HG03139 (cell line): ENCODE results near the gene NDC1.

Source experiments
- ATAC-seq: cut with Tn5 transposase; IDR thresholded peaks from one replicate; pipeline ENCODE4 v1.9.1; 2021; ENCODE audit not compliant: unreplicated experiment

The NDC1 gene

GRCh38 chr1:53733447-53733931 is 104.6 kb downstream of the NDC1 start:
- ATAC-seq, result no peak

- ATAC-seq, result no peak
These were observed 105.2 kb downstream of the NDC1 start for GRCh38 chr1:53732912-53733317.

DNA sequence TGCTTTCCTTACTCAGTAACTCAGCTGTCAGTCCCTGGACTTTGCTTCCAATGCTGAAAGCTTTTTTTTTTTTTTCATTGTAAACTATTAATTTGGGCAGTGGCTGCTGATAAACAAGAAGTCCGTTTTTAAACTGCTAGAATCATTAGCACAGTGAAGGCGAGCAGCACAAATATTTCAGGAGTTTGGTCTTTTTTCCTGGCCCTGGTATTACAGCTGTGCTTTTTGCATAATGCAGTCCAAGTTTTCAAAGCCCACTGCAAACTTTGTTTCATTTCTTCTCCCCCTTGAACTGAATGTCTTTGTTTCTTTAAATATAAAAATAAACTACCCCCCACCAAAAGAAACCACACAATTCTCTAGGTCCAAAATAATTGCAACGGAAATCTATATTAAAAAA is 105.7 kb downstream of the NDC1 start:
- ATAC-seq, result no peak

GRCh38 chr1:53731779-53732305 is 106.3 kb downstream of the NDC1 start:
- no peak for ATAC-seq

DNA sequence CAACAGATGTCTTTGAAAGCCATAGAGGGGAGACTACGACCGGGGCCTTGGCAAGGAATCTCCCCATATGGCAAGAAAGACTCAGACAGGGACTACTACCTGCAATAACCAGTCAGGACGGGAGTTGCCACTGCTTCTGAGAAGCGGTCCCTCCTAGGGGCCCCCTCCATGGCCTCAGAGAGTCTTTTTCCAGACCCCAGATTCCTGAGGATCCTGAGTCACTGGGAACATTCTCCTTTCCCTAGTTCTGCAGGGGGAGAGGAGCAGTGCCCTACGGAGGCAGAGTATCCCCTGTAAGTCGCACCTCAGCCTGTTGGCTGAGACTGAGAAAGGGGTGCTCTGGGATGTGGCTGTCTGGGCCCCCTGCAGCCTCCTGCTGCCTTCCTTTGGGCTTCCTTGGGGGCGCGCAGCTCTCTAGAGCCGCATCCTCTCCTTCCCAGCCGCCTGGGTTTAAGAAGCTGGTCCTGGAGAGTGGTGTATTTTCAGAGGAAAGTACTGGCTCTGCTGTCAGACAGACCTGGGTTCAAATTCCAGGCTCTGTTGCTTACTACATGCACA is 107.0 kb downstream of the NDC1 start:
- no peak for ATAC-seq

DNA sequence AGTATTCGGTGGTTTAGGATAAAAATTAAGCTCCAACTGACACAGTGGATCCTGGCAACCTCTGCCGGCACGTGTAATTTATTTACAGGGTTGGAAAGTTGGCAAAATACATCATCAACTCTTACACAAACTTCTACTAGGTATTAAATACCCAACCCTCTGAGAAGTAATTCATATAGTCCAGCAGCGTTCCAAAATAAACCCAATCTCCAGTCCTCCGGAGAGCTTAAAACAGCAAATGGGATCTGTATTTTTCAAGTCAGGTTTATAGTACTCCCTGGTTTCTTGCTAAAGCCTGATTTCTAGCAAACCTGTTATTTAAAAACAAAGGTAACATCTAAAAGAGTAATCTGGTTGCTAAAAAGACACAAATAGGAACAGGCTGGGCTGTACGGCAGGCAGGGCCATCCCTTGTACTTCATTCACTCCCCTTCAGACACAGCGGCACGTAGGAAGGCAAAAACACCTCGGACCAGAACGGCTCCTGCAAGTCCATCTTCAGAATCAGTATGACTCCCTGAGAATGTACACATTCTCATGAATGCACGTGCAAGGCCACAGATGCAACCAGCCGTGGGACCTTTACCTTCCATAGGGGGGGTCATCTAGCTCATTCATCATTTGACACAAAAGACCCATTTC is 107.8 kb downstream of the NDC1 start:
- no peak for ATAC-seq

GRCh38 chr1:53729456-53730223 is 108.5 kb downstream of the NDC1 start:
- ATAC-seq, result no peak

DNA sequence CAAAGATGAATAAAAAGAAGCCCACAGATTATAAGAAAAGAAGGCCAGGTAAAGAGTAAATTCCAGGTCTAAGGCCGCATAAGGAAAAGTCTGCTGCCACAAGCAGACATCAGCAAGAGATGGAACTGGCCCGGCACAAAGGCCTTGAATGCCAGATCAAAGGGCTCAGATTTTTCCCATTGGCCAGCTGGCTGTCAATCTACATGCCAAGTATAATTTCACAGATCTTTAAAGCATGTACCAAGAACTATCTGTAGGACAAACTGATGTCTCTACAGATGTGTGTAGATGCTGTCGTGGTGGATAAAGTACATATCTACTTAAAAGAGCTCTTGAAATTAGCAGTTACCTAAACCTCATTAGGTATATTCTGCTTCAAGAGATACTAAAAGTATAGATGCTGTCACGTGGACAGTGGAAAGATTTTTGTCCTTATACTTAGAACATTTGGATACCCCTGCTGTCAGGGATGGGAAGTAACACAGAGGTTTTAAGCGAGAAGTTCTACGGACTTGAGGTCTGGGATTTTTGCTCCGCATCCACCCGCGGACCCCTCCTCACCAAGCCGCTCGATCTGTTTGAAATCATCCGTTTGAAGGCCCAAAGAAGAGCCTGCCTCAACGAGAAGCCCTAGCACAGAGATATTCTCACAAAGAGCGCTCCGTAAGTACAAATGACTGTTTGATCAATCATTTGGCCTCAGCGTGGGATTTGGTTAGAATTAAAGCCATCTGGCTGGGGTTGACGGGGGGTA is 109.2 kb downstream of the NDC1 start:
- ATAC-seq, result no peak

DNA sequence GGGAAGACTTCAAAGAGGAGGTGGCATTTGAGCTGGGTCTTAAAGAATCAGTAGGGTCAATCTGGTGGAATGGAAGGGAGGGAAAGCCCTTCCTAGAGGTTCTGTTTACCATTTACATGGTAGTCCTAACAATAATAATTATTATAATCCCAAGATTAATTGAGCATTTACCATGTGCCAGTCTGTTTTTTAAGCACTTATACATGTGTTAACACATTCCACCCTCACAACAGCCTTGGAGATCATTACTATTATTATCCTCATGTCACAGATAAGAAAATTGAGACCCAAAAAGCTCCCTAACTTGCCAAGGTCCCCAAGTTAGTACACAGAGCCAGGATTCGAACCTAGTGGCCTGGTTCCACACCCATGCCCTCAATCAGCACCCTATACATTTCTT is 109.9 kb downstream of the NDC1 start:
- no peak for ATAC-seq

DNA sequence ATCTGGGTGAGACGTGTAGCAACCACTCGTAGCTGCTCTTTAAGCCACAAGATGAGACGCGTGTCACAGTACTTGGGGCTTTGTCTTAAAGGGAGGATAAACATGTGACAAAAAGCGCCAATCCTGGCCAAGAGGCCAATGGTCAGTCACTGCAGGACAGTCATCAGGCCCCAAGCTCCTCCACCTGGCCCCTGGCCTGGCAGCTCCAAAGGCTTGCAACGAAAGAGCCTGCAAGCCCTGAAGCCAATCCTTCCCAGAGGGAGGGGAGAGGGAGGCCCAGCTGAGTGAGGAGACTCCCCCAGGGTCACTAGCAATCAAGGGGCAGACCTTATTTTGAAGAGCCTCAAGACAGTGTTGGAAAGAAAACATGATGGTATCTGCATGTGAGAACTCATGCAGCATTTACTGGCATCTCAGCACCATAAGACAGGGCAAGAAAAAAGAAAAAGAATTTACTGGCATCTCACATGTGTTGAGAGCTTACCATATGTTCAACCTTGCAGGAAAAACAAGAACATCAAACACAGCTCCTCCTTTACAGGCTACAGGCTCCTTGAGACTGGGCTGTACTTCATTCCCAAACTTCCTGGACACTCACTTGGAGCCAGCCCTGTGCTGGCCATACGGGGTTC is 110.5 kb downstream of the NDC1 start:
- no peak for ATAC-seq

DNA sequence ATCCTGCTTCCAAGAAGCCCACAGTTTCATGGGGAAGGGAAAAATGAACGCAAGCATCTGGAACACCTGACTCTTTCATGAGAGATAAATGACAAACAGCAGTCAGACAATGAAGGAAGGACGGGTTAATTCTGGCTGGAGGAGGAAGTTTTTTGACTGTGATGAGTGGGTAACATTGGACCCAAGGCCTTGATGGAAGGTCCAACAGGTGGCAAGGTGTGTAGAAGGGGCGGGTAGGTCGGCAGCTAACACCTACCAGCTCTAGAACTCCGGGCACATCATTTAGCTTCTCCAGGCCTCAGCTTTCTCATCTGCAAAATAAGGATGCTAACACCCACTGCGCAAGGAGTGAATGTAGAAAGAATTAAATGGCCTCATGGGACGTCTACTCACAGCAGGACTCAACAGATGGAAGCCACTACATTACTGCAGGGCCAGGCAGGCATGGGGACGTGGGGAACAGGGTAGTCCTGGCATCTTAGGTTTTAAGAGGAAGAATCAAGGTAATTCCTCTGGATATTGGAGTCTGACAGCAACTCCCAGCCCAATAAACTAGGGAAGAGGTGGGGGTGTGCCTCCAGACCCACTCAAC is 112.0 kb downstream of the NDC1 start:
- ATAC-seq, result no peak

DNA sequence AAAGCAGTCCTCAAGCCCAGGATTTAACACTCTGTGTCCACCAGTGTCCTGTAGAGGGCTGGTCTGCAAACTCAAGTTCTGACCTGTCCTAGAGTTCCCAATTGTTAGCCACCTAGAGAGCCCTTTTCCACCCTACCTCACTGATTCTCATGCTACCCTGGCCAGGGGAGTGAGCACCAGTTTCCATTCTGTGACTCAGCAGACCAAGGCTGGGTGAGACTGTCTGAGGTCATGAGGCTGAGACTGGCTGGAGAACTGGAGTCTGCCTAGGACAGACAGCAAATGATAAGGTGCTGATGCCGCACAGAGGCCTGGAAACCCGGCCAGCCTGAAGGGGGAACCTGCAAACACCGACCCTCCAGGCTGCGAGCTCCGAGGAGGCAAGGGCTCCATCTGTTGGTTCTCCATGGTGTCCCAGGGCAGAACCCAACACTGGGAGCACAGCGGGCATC is 112.8 kb downstream of the NDC1 start:
- ATAC-seq, result no peak

GRCh38 chr1:53722025-53722424 is 116.1 kb downstream of the NDC1 start:
- no peak for ATAC-seq

DNA sequence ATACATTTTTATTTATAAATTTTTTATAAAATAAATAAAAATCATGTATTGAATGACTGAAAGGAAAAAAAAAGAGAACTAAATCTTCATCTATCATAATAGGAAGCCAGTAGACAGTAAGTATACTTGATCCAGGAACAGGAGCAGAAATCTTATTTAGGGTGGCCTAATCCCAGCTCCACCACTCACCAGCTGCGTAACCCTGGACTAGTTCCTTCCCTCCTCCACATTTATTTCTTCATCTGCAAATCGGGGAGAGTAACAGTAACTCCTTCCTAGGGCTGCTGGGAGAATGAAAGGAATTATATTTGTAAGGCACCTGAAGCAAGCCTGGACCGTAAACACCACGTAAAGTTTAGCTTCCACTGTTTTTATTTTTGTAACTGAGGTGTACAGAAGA is 117.0 kb downstream of the NDC1 start:
- ATAC-seq, result no peak

DNA sequence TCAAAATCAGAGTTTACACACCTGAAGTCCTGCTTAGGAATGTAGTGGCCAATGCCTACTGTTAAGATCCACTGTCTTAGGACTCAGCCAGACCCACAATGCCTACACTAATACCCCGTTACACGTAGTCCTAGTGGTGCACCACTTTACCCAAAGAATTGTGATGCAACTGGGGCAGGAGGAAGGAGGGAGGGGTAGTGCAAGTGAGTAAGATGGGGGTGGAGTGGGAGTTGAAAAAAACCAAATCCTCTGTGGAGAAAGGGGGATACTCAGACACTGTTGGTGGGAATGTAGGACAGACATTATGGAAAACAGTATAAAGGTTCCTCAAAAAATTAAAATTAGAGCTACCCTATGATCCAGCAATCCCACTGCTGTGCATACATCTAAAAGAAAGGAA is 118.6 kb downstream of the NDC1 start:
- ATAC-seq, result no peak

- ATAC-seq, result no peak
These were observed 119.7 kb downstream of the NDC1 start for GRCh38 chr1:53718443-53718842.

DNA sequence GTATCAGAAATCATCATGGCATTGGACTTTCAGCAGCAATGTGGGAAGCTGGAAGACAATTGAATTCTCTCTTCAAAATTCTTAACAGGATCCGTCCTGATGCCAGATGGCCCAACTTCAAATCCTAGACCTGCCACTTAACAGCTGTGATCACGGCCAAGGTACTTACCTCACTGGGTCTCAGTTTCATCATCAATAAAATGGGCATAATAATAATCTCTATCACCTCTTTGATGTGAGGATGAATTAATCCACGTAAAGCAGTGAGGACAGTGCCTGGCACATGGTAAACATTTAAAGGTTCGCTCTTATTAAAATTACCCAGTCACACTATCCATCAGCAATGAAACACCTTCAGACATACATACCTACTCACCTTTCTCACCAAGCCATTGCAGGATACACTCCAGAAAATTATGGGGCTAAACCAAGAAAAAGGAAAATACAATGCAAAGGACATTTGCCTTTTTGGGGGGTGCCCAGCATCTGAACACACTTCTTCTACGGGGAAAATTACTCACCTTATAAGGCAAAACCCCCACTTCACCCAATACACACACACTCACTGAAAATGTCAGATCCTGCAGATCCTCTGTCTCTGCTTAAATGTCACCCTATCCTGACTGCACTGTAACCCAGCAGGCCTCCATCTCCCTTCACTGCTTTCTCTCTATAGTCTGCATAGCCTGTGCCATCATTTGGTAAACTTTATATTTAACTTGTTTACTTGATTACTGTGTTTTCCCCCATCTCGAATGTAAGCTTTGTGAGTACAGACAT is 120.9 kb downstream of the NDC1 start:
- ATAC-seq, result no peak

DNA sequence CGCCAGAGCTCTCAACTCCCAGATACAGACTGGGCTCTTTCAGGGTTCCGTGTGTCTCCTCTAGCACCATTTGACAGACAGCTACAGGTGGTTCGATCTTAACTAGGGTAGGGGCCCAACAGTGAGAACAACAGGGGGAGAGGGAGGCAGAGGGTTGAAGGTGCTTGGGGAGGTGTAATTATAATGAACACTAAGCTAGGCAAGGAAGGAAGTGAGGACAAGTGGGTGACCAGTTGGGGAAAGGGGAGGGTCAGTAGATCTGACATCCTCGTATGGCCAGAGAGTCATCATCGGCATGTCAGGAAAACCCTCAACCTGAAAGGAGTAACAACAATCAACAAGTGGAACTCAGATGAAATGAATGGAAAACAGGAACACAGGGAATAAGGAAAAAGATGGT is 121.9 kb downstream of the NDC1 start:
- ATAC-seq, result no peak

- no peak for ATAC-seq
These were observed 122.6 kb downstream of the NDC1 start for GRCh38 chr1:53715478-53715877.
